Measurements from ENCODE around the gene BEND2.
"Not testable (repeated sequence)": the region's sequence is repeated elsewhere in the genome, so short reads cannot be mapped to it uniquely, and the experiment has no call there.

The BEND2 gene

DNA sequence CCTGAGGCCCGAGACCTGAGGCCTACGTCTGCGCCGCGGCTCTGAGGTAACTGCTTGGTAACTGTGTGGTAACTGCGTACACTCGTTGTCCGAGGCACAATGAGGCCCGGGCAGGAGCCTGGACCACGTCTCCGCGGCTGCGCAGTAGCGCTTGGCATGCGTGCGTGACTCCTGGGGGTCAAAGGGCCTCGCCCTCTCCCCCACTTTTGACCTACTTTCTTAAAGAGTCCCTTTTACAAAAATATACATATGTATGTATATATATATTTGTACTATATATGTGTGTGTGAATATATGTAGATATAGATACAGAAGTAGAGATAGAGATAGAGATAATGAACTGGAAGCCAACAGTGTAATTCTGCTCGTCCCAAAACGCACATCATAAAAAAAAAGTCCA lies at the start of gene BEND2:
TSS of gene BEND2 (minus strand) at position 101 of the 400 bp plus-strand sequence. CDS start 136 bp downstream, outside the sequence.
- DNase-seq, result no peak

DNA sequence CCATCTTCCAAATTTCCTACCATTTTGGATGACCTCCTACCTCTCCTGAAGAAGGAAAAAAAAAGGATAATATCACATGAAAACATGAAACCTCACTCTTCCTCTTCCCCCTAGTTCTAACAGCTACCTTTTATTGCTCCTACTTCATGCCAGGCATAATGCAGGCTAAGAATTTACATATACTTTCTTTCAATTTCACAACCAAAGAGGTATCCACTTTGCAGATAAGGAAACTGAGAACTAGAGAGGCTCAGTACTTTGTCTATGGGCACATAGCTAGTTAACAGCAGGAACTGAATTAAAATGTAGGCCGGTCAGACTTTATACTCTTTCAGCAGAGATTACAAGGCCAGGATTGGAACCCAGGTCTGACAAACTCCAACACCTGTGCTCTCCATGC lies 34.4 kb upstream of the BEND2 start:
- DNase-seq, result no peak

DNA sequence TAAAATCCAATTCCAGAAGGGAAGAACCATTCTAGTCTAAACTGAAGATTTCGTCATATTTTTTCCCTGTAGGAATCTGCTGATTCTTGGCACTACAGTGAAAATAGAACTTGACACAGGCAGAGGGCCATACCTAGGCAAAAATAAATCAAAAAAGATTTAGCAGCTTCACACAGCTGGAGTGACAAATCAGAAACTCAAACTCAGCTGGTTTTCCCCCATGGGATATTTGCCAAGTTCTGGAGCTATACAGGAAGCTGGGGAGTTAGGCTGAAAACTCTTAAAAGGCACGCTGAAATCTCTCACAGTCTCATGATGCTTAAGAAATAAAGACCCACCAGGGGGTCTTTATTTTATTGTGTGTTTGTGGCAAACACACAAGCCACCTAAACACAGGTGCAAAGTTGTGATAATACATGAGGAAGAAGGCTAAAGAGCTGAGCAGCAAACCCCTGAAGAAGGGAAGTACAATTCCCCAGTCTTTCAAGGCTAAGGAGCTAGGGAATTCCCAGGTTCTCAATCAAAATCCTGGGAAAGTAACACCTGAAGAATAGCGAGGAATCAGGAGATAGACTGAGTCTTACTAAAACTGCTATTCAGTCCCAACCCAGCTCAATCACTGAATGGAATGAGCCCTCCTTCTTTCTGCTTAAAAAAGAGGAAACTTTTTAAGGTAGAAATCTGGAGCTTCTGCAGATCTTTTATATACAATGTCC lies 32.1 kb upstream of the BEND2 start:
- DNase-seq, result no peak

DNA sequence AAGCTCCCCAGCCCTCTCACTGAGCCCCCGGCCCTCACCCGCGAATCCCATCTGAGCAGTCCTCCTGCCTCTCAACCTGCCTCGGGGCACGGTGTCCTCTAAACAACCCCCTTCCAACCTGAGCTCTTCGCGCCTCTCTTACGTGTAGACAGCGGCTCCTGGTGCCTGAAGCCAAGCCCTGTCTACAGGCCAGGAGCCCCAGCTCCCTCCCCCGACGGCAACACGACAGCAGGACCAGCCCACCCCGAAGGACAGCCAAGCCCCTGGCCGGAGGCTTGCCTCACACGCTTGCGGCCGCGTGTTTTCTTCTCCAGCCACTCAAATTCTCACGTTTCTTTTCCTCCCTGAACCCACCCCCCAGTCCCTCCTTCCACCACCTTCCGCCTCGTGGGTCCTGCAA lies 9.0 kb upstream of the BEND2 start:
- not testable (repeated sequence) for DNase-seq

DNA sequence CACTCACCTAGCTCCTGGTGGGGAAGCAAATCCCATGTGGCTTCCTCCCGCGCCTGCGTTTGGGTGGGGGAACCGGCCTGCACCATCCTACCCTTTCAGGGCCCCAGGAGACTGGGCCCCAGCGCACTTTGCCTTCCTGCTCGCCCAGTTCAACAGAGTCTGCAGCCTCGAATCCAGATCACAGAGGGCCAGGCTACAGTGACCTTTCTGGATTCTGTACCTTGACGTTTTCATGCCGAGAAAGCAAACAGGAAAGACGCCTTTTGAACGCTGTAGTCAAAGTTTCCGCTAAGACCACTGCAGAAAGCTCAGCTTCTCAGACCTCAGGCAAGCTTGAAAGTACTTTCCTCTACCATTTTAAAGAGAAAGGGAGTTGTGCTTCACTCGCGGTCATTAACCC lies 7.4 kb upstream of the BEND2 start:
- DNase-seq, result no peak

DNA sequence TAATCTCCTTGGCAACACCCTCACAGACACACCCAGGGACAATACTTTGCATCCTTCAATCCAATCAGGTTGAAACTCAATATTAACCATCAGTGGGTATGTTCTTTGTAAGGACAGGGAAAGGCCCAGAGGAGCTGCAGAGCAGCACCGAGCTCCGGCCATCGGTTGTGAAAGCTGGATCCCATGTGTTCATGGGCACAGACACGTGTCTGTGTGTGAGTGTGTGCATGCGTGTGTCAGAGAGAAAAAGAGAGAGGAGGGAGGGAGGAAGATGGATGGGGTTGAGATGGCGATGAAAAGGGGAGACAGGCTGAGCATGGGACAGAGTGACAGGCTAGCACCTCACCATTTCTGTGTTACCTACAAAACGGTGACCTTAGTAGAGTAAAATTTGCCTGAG lies 6.8 kb upstream of the BEND2 start:
- DNase-seq, result no peak

DNA sequence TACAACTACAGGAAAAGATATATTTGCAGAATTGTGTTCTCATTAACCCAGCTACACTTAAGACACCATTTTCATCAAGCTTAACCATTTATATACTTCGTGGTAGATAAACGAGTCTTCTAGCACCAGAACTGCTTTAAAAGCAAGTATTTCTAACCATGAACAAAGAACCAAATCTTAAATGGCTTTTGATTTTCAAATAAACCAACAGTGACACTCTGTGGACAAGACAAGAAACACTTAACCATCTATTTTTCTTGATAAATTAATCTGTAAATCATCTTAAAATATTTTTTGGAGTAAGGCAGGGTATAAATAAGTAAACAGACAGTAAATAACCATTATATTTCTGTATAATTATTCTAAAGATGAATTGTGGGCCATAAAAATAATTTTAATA lies 10.2 kb downstream of the BEND2 start:
- DNase-seq, result no peak

DNA sequence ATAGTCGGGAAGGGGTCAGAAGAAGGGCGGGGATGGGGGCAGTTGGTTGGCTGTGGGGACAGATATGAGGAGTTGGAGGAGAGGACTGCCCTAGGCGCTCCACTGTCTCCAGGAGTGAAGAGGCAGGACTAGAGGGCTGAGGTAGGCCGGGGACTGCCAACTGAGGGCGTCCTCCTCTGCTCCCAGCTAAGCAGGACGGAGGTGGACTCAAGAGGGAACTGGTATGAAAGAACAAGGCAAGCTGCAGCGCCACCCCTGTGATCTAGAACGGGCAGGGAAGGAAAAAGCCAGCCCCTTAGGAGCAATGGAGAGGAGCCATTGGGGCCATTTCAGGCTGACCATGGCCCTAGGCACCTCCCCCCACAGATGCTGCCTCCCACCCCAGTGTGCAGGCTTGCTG lies 14.0 kb downstream of the BEND2 start:
- no peak for DNase-seq

DNA sequence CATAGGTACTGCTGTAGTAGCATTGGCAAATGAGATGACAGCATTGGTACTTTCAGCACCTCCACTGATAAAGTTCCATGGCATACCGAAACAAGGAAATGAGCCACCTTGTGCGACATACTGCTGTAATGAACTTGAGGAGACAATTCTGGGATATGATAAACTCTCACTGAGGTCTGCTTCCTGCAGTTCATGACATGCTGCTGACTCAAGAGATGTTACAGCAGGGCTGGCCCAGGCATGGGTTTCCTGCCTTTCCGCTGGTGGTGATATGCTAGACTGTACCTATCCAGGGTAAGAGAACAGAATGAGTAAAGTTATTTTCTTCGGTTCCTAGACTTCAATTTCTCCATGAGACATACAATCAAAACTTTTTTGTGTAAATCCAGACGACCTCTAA lies 17.1 kb downstream of the BEND2 start:
- DNase-seq, result no peak

DNA sequence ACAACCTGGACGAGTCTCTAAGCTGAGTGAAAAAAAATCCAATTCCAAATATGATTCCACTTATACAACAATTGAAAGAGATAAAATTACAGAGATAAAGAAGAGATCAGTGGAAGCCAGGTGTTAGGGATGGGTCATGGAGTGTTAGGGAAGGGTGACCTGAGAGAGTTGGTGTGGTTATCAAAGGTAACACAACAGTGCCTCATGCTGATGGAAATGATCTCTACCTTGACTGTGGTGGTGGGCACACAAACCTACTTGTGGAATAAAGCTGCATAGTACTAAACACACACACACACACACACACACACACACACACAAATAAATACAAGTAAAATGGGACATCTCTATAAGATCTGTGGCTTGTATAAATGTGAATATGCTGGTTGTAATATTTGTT lies 26.0 kb downstream of the BEND2 start:
- DNase-seq, result no peak

DNA sequence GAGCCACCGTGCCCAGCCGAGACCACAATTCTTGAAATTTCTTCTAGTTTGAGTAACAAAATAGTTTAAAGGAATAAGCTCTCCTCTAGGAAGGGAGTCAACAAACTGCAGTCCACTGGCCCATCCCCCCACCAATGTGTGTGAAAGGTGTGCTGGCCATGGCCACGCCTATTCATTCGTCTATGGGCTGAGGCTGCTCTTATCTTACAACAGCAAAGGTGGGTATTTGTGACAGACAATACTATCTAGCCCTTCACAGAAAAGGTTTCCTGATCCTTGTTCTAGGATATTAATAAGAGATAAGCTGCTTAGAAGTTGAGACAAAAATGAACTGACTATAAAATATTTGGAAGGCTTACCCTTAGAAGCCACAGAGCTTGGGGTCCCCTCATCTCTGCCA lies 41.2 kb downstream of the BEND2 start:
- DNase-seq, result no peak

DNA sequence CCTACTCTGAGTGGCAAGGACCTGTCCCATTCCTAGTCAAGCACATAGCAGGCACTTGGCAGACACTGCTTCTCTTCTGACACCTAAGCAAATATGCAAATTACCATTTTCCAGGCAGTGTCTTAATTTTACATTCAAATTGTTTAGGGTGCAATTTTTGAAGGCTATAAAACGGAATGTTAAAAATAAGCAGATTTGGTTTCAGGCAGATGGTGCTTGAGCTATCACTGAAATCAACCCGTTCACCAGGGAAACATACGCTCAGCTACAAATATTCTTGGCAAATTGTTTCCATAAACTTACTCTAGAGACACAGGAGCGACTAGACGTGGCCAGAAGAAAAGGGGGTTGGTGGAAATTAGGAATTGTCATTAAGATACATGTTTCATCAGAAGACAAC lies 45.7 kb downstream of the BEND2 start:
- DNase-seq, result no peak

DNA sequence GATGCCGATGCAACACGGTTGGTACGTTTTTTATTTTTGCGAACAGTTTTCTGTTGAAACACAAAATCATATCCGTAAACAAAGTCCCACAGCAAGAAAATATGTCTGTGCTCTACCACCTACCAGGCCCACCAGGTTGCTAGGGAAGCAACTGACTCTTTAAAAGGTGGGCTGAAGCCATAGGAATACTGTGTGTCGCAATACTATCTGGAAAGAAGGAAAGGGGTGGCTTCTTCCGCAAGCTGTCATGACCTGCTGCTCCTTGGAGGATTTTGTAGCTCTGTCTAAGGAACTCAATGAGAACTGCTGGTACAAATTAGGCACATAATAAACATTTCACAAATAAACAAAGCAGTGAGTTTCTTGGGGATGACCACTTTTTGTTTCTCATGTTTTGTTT lies 46.5 kb downstream of the BEND2 start:
- DNase-seq, result no peak

DNA sequence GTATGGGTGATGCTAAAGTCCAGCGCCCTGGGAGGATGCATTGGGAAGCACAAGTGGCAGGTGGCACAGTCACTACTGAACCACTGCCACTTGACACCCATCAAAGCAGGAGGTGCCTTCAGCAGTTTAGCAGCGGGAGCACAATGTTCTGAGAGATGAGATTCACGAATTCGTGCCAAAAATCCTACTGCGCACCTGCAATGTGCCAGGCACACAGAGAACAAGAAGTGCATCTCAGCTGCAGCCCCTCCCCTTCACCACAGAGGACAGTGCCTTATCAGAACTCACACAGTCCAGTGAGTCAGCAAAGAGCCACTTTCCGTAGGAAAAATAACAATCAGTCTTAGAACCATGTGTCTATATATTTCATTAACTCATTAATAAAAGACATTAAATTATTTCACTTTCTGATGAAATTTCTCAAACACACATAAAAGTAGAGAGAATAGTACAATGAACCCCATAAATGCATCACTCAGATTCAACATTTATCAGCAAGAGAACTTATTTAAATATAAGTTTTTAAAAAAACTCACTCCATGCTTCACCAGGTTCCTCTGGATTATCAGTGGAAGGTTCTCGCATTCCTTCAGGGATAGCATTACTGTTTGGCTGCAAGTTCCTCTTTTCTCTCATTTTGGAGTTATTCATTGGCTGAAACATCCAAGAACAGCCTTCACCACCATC lies 47.0 kb downstream of the BEND2 start:
- no peak for DNase-seq

DNA sequence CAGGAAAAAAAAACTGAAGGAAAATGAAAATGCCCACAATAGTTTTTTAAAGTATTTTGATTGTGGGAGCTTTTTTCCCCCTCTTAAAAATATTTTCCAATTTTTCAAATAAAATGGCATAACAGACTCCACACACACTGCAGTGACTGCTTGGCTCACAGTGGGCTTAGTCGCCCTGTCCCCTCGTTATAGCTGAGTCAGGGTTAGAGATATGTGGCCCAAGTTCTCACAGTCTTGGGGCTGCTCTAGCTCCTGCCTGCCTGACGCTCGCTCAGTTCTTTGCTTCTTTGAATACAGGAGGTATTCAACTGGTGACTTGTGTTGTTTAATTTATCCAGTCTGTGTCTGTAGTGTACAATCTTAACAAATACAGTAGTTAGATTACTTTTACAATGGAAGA lies 47.7 kb downstream of the BEND2 start:
- DNase-seq, result no peak

DNA sequence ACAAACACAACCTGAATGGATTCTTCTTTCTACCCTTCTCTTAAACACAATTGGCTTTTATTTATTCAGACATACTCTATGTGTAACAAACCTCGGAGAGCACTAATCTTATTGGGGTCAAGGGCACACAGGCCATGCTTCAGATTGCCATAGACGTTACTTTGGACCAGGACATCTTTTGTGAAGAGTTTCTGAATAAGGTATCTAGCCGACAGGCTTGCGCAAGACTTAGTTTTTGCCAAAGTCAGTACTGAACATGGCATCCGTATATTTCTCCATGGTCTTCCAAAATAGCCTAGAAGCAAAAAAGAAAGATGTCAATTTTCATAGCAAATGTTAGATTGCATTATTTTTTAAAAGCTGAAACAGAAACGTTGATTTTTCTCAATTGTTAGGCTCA lies 49.8 kb downstream of the BEND2 start:
- no peak for DNase-seq

DNA sequence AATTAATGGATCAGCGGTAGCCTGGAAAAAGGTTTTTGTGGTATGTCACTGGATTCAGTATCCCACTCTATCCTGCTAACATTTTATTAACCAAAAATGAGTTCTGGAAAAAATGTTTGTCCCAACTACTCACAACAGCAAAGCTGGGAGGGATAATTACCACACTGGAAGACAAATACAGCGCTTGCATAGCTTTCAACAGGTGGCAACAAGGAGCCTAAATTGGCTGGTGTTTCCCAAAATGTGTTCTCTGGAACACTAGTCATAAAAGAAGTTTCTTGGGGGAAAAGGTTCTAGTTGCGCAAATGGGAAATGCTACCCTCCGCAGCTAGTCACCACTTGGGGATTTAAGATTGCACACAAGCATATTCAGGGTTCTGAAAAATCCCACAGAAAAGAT lies 54.6 kb downstream of the BEND2 start:
- DNase-seq, result no peak

DNA sequence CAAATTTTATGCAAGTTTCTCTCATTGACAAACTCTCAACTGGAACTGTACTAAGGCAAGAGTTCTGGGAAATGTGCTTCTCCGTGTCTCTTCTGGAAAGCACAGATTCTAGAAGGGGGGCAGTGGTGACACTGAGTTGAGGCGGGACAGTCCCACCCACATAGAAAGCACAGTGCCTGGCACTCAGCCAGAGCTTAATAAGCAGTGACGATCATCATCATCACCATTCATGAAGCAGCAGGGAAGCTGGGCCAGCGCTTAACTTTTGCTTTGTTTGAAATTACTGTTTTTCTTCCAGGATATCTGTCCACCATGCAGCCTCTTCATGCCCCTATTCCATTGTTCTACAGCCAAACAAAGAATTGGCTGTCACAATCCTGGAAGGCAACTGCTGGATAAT lies 60.3 kb downstream of the BEND2 start:
- DNase-seq, result no peak

DNA sequence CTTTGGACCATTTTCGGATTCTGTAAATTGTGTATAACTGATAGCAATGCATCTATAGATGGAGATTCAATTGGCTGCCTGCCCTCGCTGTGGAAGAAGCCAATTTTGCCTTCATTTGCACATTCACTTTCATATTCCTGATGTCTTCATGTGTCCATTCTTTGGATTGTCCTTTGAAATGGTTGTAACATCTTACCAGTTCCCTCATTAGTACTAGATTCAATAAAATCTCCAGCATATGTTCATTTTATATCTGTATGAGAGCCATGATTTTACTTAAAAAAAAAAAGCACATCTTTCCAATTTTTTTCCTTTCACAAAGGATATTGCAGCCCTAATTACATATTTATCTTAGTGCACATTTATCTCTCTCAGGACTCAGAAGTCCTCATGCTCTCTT lies 61.7 kb downstream of the BEND2 start:
- no peak for DNase-seq

DNA sequence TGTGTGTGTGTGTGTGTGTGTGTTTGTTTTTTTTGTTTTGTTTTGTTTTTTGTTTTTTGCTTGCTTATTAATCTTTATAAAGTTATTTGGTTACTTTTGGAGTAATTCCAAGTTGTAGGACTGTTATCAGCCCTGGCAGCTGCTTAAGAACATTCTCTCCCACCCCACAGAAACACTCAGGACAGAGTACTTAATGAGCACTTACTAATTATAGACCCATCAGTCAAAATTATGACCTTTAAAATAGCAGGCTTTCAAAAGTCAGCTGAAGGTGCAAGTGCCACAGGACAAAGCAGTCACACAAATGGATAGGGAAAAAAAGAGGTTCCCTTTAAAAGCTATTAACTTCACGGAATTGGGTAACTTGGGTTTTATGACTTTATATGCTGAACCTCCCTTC lies 69.0 kb downstream of the BEND2 start:
- no peak for DNase-seq

DNA sequence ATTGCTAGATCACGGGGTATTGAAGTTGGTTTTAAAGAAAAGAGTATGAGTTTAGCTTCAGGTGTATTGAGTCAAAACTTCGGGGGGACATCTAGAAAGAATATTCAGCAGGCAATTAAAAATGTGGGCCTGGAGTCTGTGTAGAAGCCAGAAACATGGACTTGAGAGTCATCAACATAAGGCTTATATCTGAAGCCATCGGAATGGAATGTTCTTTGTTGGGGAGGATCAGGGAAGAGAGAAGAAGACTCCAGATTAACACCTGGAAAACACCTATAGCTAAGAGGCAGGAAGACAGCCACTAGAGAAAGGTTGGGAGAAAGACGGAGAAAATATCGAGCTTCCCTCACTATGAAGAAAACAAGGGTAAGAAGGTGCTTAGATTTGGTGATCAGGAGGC lies 69.5 kb downstream of the BEND2 start:
- no peak for DNase-seq

DNA sequence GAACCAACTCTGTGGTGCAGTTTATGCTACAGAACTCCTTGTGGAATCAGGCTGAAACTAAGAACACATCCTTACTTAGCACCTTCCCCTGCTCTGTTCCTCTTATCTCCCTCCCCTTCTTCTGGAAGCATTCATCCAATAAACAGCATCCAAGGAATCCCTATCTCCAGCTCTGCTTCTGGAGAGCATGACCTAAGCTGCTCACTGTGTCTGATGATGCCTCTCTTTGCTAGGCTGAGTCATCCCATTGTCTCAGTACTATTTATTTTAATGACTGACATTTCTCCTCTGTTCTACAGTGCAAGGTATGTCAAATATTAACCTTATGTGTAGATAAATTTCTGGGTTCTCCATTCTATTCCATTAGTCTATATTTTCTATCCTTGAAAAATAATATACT lies 71.2 kb downstream of the BEND2 start:
- DNase-seq, result no peak

DNA sequence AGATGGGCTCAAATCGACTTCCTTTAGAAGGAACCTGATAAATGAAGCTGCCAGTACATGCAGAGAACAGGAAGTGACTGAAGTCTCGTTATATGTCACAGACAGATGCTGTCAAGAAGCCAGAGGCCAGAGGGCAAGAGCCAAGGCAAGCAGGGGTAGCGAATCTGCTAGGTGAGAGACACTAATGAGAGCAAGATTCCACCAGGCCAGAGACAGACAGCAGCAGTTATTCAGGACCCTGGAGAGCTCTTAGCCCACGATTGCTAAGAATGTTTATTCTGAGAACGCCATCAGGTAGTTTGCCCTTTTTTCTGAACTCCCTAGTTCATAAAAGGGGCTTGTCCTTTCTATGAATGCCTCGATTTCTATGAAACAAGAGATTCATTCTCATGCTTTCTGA lies 73.7 kb downstream of the BEND2 start:
- DNase-seq, result no peak

DNA sequence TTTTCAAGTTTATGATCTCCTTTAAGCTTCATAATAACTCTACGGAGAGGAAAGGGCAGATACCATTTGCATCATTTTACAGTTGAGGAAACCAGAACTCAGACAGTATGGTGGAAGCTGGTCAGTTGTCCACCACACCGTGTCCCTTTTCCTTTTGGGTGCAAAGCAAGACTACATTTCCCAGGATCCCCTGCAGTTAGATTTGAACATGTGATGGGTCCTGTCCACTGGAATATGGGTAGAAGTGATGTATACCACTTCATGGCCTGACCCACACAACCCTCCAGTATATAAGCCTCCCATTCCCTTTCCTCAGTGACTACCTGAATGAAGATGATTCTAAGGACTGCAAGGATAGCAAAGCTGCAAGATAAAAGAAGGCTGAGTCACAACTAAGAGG lies 74.7 kb downstream of the BEND2 start:
- DNase-seq, result no peak

DNA sequence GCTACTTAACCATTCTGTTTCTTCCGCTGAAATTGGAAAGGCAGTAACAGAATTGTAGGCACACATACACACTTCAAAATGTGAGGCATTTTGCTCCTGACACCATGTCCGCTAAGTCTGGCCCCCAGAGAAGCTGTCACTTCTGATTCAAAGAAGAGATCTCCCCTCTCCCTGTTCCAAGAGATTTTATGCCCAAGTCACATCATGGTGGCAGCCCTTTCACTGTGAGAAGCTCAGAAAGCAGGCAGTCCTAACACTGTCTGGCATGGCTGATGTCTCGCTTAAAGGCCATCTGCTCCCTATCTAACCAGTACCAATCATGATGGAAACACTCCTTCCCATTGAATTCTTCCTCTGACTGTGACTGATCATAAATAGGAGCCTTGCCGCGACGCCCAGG lies 83.9 kb downstream of the BEND2 start:
- no peak for DNase-seq

Measured in CD4-positive, alpha-beta T cell treated with Interferon gamma for 1 hour (primary cell).